H1 (cell line): ENCODE measurements around the gene FBXO34.

Experiments
- CBX8 ChIP-seq: fragments of 300-800, 300-1000 bp; sonication (generic); IDR thresholded peaks from 2 replicates; pipeline ENCODE4 v1.7.1; 2016; ENCODE audit warnings: low read depth, low read length, borderline replicate concordance
- CHD1 ChIP-seq: IDR thresholded peaks from 2 replicates; pipeline ENCODE4 v1.6.1; 2012; ENCODE audit warnings: low read depth, low read length, improper control_type of control experiment
- GABPA ChIP-seq: IDR thresholded peaks from 2 replicates; pipeline ENCODE4 v1.6.1; 2011; ENCODE audit warnings: mild to moderate bottlenecking, low read length, moderate library complexity, borderline replicate concordance; ENCODE audit not compliant: insufficient read depth
- POLR2A ChIP-seq, 2 experiments: IDR thresholded peaks; 1 replicate in 1 of 2; 2 replicates in 1 of 2; pipeline ENCODE4 v1.6.1; 2011; ENCODE audit warnings: low read depth in 2 of 2, low read length in 2 of 2, mild to moderate bottlenecking in 2 of 2; ENCODE audit errors: control extremely low read depth in 1 of 2
- TF ChIP-seq, protein P1 (sequence below), 3 experiments: IDR thresholded peaks; 1 replicate in 2 of 3; 2 replicates in 1 of 3; pipeline versions ENCODE4 v1.5.1 to v1.6.1; 2011; ENCODE audit warnings: low read length in 3 of 3, mild to moderate bottlenecking in 3 of 3, inconsistent platforms in 2 of 3, low read depth in 1 of 3, moderate library complexity in 1 of 3; ENCODE audit not compliant: insufficient read depth in 1 of 3; ENCODE audit errors: control extremely low read depth in 1 of 3

- no peak for TF ChIP-seq GABPA
- TF ChIP-seq CHD1 = no peak
- TF ChIP-seq, protein P1, sequence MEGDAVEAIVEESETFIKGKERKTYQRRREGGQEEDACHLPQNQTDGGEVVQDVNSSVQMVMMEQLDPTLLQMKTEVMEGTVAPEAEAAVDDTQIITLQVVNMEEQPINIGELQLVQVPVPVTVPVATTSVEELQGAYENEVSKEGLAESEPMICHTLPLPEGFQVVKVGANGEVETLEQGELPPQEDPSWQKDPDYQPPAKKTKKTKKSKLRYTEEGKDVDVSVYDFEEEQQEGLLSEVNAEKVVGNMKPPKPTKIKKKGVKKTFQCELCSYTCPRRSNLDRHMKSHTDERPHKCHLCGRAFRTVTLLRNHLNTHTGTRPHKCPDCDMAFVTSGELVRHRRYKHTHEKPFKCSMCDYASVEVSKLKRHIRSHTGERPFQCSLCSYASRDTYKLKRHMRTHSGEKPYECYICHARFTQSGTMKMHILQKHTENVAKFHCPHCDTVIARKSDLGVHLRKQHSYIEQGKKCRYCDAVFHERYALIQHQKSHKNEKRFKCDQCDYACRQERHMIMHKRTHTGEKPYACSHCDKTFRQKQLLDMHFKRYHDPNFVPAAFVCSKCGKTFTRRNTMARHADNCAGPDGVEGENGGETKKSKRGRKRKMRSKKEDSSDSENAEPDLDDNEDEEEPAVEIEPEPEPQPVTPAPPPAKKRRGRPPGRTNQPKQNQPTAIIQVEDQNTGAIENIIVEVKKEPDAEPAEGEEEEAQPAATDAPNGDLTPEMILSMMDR (IDR thresholded peaks at IDR 0.05; ENCODE audit: control extremely low read depth in 1 of 3, insufficient read depth in 1 of 3, low read depth in 1 of 3, low read length in 3 of 3) = no peak
- TF ChIP-seq CBX8 = no peak
- no peak for TF ChIP-seq POLR2A (IDR thresholded peaks at IDR 0.05; ENCODE audit: control extremely low read depth in 1 of 2, low read depth in 2 of 2, low read length in 2 of 2)
Observed at GRCh38 chr14:55352201-55352600, 81.0 kb downstream of the FBXO34 start.
